AG08396 (cell line): ENCODE results near the gene CEP97.

Experiments
- DNase-seq: peaks from one replicate; pipeline ENCODE4 v3.0.0; 2012; ENCODE audit warnings: low spot score, mixed read lengths

The CEP97 gene

GRCh38 chr3:101778385-101779046 lies 54.1 kb downstream of the CEP97 start:
- no peak for DNase-seq

- DNase-seq, result peak; percentile 93
Measured at GRCh38 chr3:101779047-101779821, 54.8 kb downstream of the CEP97 start, which contains the start of gene NXPE3. Gene NXPE3, plus strand, starts transcription at chr3:101779211. Its CDS starts 6,386 bp downstream, at chr3:101785597.

- no peak for DNase-seq
Measured at GRCh38 chr3:101779822-101780381, 55.5 kb downstream of the CEP97 start.

GRCh38 chr3:101780661-101781060 lies 56.2 kb downstream of the CEP97 start:
- DNase-seq, result peak; percentile 72

- no peak for DNase-seq
Measured at GRCh38 chr3:101781166-101781565, 56.8 kb downstream of the CEP97 start.

- no peak for DNase-seq
Measured at GRCh38 chr3:101784855-101785613, 60.6 kb downstream of the CEP97 start.

GRCh38 chr3:101791778-101792177 lies 67.4 kb downstream of the CEP97 start:
- DNase-seq, result no peak

GRCh38 chr3:101796077-101796680 lies 71.8 kb downstream of the CEP97 start:
- no peak for DNase-seq

GRCh38 chr3:101801174-101801573 lies 76.8 kb downstream of the CEP97 start:
- no peak for DNase-seq

- DNase-seq, result no peak
Measured at GRCh38 chr3:101802179-101802578, 77.8 kb downstream of the CEP97 start.

GRCh38 chr3:101803173-101803782 lies 78.9 kb downstream of the CEP97 start:
- peak; percentile 44 for DNase-seq

- DNase-seq, result no peak
Measured at GRCh38 chr3:101803939-101804338, 79.5 kb downstream of the CEP97 start.

- DNase-seq, result no peak
Measured at GRCh38 chr3:101806491-101806890, 82.1 kb downstream of the CEP97 start.

GRCh38 chr3:101807888-101808287 lies 83.5 kb downstream of the CEP97 start:
- DNase-seq, result no peak

GRCh38 chr3:101809178-101810021 lies 85.0 kb downstream of the CEP97 start:
- DNase-seq, result peak; percentile 21

- DNase-seq, result no peak
Measured at GRCh38 chr3:101810022-101810418, 85.6 kb downstream of the CEP97 start.

- DNase-seq, result no peak
Measured at GRCh38 chr3:101811875-101812274, 87.5 kb downstream of the CEP97 start.

GRCh38 chr3:101812895-101813294 lies 88.5 kb downstream of the CEP97 start:
- no peak for DNase-seq

GRCh38 chr3:101813817-101814440 lies 89.5 kb downstream of the CEP97 start:
- no peak for DNase-seq

GRCh38 chr3:101814835-101815234 lies 90.4 kb downstream of the CEP97 start:
- DNase-seq, result no peak
